ENCODE data around the gene SP9.

Gene SP9

DNA sequence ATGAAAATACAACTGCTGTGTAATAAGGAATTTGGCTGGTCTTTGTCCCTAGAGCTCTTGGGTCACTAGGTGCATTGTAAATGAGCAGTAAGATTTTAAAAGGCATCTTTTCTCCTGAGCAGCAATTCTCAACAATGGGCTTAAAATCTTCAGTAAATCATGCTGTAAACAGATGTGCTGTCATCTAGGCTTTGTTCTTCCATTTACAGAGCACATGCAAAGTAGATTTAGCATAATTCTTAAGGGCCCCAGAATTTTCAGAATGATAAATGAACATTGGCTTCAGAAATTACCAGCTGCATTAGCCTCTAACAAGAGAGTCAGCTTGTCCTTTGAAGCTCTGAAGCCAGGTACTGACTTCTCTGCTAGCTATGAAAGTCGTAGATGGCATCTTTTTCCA, 33.9 kb downstream of the SP9 start:
- no peak for TF ChIP-seq SIN3A (IDR thresholded peaks at IDR 0.05; ENCODE audit: borderline replicate concordance, insufficient read depth, low read length)
- TF ChIP-seq REST (IDR thresholded peaks at IDR 0.05; ENCODE audit: insufficient read depth in 1 of 2, low read depth in 2 of 2, low read length in 2 of 2), result no peak
- TF ChIP-seq FOXP2 (optimal IDR thresholded peaks at IDR 0.05; ENCODE audit: borderline replicate concordance, extremely low read depth, extremely low read length, insufficient read depth), result no peak
- no peak for TF ChIP-seq POLR2AphosphoS5 (IDR thresholded peaks at IDR 0.05; ENCODE audit: low read depth, low read length)
- no peak for TF ChIP-seq TAF1 (IDR thresholded peaks at IDR 0.05; ENCODE audit: borderline replicate concordance, insufficient read depth, low read length)

DNA sequence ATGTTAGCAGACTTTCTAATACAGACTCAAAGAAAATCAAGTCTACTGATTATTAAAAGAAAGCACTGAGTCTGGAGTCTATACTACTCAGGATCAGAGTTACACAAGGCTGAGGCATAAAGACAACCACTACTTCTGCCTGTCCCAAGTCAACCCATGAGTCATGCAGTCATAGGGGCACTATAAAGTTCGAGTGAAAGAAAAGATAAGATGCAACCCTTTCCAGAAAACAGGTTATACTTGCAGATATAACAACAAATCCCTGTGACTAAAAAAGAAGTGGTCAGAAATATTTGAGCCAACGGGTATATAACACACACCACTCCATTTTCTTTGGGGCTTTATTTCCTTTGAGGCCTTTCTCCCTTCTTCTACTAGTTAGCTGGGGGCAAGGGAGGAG, 42.2 kb downstream of the SP9 start:
- no peak for TF ChIP-seq SIN3A (IDR thresholded peaks at IDR 0.05; ENCODE audit: borderline replicate concordance, insufficient read depth, low read length)
- TF ChIP-seq FOXP2 (optimal IDR thresholded peaks at IDR 0.05; ENCODE audit: borderline replicate concordance, extremely low read depth, extremely low read length, insufficient read depth), result no peak
- TF ChIP-seq REST (IDR thresholded peaks at IDR 0.05; ENCODE audit: insufficient read depth in 1 of 2, low read depth in 2 of 2, low read length in 2 of 2), result no peak
- TF ChIP-seq TAF1 (IDR thresholded peaks at IDR 0.05; ENCODE audit: borderline replicate concordance, insufficient read depth, low read length), result no peak
- no peak for TF ChIP-seq POLR2AphosphoS5 (IDR thresholded peaks at IDR 0.05; ENCODE audit: low read depth, low read length)

DNA sequence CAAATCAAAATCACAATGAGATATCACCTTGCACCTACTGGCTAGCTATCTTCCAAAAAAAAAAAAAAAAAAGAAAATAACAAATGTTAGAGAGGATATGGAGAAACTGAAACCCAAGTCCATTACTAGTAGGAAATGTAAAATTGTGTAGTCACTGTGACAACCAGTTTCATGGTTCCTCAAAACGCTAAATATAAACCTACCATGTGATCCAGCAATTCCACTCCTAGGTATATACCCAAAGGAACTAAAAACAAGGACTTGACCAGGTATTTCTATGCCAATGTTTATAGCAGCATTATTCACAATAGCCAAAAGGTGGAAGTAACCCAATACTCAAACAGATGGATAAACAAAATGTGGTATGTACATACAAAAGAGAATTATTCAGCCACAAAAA, 49.0 kb downstream of the SP9 start:
- TF ChIP-seq REST (IDR thresholded peaks at IDR 0.05; ENCODE audit: insufficient read depth in 1 of 2, low read depth in 2 of 2, low read length in 2 of 2) (no peak), FOXP2 (optimal IDR thresholded peaks at IDR 0.05; ENCODE audit: borderline replicate concordance, extremely low read depth, extremely low read length, insufficient read depth) (no peak)

GRCh38 chr2:174385201-174385600, 50.4 kb downstream of the SP9 start:
- TF ChIP-seq REST (IDR thresholded peaks at IDR 0.05; ENCODE audit: insufficient read depth in 1 of 2, low read depth in 2 of 2, low read length in 2 of 2), result no peak
- TF ChIP-seq FOXP2 (optimal IDR thresholded peaks at IDR 0.05; ENCODE audit: borderline replicate concordance, extremely low read depth, extremely low read length, insufficient read depth), result no peak
- TF ChIP-seq POLR2AphosphoS5 (IDR thresholded peaks at IDR 0.05; ENCODE audit: low read depth, low read length), result no peak
- TF ChIP-seq TAF1 (IDR thresholded peaks at IDR 0.05; ENCODE audit: borderline replicate concordance, insufficient read depth, low read length), result no peak
- TF ChIP-seq SIN3A (IDR thresholded peaks at IDR 0.05; ENCODE audit: borderline replicate concordance, insufficient read depth, low read length), result no peak

Measured in PFSK-1 (cell line).